Measurements from ENCODE around the gene UBE2Q2.
A peak's percentile ranks its signal among the peaks of the same experiment; 100 is the strongest.

The UBE2Q2 gene

DNA sequence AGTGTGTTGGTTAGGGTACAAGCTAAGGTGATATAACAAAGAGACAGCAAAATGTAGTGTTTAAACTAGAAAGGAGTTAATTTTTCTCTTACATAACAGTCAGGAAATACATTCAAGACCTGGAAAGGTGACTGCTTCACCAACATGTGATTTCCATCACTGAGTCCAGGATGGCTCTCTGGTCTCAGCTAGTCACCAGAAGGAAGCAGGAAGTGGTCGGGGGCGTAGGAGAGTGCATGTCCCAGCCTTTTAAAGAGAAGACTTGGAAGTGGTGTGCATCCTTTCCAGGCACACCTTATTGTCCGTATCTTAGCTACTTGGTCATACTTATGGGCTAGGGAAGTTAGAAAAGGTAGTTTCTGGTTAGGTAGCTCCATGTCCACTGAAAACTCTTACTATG, 11.1 kb upstream of the UBE2Q2 start:
- Histone ChIP-seq H3K4me1 (no peaks in the 10 kb centered on the region), H3K27me3 (peaks cover 0 to 12% of the 10 kb centered on the region in 2 donors), H3K36me3 (no peaks in the 10 kb centered on the region), H3K27ac (no peak overlapping the region), H3K9me3 (no peaks in the 10 kb centered on the region), H3K4me3 (no peak overlapping the region)
- DNase-seq, result no peak
- intact Hi-C loops (cut with DNase I; ENCODE audit: low total_unique reads), result loop anchor here (5.0 kb wide), 1 partner anchor 605 kb away; no protein-coding TSS in a partner anchor
- TF ChIP-seq, protein P1, sequence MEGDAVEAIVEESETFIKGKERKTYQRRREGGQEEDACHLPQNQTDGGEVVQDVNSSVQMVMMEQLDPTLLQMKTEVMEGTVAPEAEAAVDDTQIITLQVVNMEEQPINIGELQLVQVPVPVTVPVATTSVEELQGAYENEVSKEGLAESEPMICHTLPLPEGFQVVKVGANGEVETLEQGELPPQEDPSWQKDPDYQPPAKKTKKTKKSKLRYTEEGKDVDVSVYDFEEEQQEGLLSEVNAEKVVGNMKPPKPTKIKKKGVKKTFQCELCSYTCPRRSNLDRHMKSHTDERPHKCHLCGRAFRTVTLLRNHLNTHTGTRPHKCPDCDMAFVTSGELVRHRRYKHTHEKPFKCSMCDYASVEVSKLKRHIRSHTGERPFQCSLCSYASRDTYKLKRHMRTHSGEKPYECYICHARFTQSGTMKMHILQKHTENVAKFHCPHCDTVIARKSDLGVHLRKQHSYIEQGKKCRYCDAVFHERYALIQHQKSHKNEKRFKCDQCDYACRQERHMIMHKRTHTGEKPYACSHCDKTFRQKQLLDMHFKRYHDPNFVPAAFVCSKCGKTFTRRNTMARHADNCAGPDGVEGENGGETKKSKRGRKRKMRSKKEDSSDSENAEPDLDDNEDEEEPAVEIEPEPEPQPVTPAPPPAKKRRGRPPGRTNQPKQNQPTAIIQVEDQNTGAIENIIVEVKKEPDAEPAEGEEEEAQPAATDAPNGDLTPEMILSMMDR (IDR thresholded peaks at IDR 0.05), result no peak

- H3K27me3 ChIP-seq, result no peaks in the 10 kb centered on the region
- no peak overlapping the region for H3K27ac ChIP-seq
- H3K36me3 ChIP-seq, result no peaks in the 10 kb centered on the region
- H3K9me3 ChIP-seq, result no peaks in the 10 kb centered on the region
- TF ChIP-seq, protein P1 (IDR thresholded peaks at IDR 0.05), result no peak
- intact Hi-C loops (cut with DNase I; ENCODE audit: low total_unique reads), result loop anchor here (5.0 kb wide), 1 partner anchor 607 kb away; no protein-coding TSS in a partner anchor
- H3K4me3 ChIP-seq, result no peak overlapping the region
- DNase-seq, result no peak
- no peaks in the 10 kb centered on the region for H3K4me1 ChIP-seq
Observed at GRCh38 chr15:75834021-75834420, 9.2 kb upstream of the UBE2Q2 start.

GRCh38 chr15:75835990-75836958, 7.0 kb upstream of the UBE2Q2 start:
- Histone ChIP-seq H3K4me3 (no peak overlapping the region), H3K36me3 (no peaks in the 10 kb centered on the region), H3K27me3 (no peaks in the 10 kb centered on the region), H3K27ac (no peak overlapping the region), H3K4me1 (peaks cover 0 to 10% (median 4%) of the 10 kb centered on the region in 4 donors), H3K9me3 (no peaks in the 10 kb centered on the region)
- no peak for DNase-seq
- TF ChIP-seq, protein P1 (IDR thresholded peaks at IDR 0.05), result no peak
- intact Hi-C loops (cut with DNase I; ENCODE audit: low total_unique reads), result no loop called here

DNA sequence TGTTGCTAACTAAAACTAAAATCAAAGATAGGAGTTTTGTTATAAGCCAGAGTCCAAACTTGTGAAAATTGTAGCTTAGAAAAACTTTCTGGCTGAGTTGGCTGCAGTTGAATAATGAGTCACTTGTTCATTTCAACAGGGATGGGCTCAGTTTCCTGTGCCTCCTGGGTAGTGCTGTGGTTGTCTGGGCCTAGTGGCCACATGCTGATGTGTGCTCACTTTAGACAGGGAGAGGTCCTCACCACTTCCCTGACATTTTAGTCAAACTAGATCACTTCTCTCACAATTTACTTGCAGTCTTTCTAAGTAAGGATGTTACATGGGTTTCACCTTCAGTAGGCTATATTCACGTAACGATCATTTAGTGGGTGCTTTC, 6.3 kb upstream of the UBE2Q2 start:
- TF ChIP-seq, protein P1 (IDR thresholded peaks at IDR 0.05), result no peak
- H3K4me3 ChIP-seq, result no peak overlapping the region
- H3K4me1 ChIP-seq, result peaks cover 0 to 13% (median 4%) of the 10 kb centered on the region in 4 donors
- intact Hi-C loops (cut with DNase I; ENCODE audit: low total_unique reads), result no loop called here
- H3K27me3 ChIP-seq, result no peaks in the 10 kb centered on the region
- no peaks in the 10 kb centered on the region for H3K36me3 ChIP-seq
- no peaks in the 10 kb centered on the region for H3K9me3 ChIP-seq
- no peak overlapping the region for H3K27ac ChIP-seq
- DNase-seq, result peak in 1 of 2 donors; percentile 56

DNA sequence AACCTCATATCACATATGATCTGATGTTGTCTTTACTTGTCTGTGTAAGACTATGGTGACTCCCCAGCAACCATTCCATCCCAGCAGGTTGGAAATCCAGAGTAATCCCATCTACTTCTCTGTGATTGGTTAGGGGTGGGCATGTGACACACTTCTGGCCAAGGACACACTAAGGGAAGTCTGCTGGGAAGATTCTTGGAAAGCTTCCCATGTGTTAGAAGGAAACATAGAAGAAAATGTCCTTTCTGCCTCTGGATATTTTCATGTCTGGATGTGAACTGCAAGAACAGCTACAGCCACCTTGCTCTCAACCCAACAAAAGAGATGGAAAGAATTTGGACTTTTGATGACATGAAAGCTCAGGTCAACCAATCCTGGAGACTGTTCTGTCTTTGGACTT, 2.6 kb upstream of the UBE2Q2 start:
- peak in 1 of 2 donors; percentile 33 for DNase-seq
- Histone ChIP-seq H3K4me1 (peaks cover 0 to 30% (median 16%) of the 10 kb centered on the region in 4 donors), H3K9me3 (no peaks in the 10 kb centered on the region), H3K27me3 (no peaks in the 10 kb centered on the region), H3K36me3 (no peaks in the 10 kb centered on the region), H3K4me3 (no peak overlapping the region), H3K27ac (peak overlapping the region in 1 of 2 donors; percentile 11)
- TF ChIP-seq, protein P1 (IDR thresholded peaks at IDR 0.05), result no peak
- intact Hi-C loops (cut with DNase I; ENCODE audit: low total_unique reads), result no loop called here

Measured in tibial artery (tissue), 4 donors.